Middle frontal gyrus (tissue), 1 donor: ENCODE measurements around the gene CARNS1.

Source experiments
- DNase-seq: peaks from one replicate; pipeline ENCODE4 v3.0.0-alpha.2; 2015; ENCODE audit warnings: low spot score; ENCODE audit errors: extremely low spot score

The CARNS1 gene

DNA sequence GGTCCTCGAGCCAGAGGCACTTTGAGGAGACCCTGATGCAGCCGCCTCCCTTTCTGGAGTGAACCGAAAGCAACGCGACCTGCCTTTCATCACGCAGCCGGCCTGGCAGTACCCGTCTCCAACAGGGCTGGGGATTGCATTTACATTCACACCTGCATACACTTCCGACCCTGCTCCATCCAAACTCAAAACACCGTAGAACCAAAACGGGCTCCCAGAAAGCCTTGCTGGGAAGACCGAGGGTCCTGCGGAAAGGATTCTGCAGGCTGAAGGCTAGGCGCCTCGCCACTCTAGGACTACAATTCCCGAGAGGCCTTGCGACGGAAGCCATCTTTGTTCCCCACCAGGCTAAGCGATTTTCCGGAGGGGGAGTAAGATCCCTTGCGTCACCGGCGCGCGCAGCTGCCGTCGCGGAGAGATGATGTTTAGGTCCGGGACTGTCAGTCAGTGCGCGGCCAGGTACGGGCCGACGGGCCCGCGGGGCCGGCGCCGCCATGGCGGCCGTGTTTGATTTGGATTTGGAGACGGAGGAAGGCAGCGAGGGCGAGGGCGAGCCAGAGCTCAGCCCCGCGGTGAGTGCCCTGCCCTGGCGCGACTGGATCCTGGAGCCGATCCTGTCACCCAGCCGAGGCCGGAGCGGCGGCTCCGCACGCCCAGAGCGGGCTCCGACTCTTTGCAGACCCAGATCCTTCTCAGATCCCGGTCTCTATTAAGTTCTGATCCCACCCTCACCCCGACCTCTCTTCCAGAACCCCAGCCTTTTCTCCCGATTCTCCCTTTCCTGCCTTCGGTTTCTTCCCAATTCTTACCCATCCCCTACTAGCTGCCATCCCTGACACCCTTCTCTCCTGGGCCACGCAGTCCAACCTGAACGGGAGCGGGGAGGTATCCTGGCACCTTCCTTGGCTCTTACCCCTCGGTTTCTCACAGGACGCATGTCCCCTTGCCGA is 12.8 kb downstream of the CARNS1 start, which contains the start of gene RPS6KB2:
RPS6KB2 (plus strand) TSS at position 443 of the 950 bp plus-strand sequence; CDS start at position 495, 52 bp downstream.
- peak; percentile 92 for DNase-seq

GRCh38 chr11:67429038-67429668 is 13.7 kb downstream of the CARNS1 start:
- no peak for DNase-seq

DNA sequence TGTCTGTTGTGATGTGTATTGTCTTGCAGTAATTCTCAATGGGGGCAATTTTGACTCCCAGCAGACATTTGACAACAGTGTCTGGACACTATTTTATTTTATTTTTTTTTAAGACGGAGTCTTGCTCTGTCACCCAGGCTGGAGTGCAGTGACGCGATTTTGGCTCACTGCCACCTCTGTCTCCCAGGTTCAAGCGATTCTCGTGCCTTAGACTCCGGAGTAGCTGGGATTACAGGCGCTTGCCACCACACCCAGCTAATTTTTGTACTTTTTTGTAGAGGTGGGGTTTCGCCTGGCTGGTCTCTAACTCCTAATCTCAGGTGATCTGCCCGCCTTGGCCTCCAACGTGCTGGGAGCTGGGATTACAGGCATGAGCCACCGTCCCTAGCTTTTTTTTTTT is 14.2 kb downstream of the CARNS1 start:
- DNase-seq = no peak

- DNase-seq = no peak
These were observed 16.1 kb downstream of the CARNS1 start for GRCh38 chr11:67431346-67432249.

- DNase-seq = no peak
These were observed 17.3 kb downstream of the CARNS1 start for GRCh38 chr11:67432655-67433349.

GRCh38 chr11:67433536-67434394 is 18.3 kb downstream of the CARNS1 start:
- DNase-seq = no peak

- no peak for DNase-seq
These were observed 19.0 kb downstream of the CARNS1 start for GRCh38 chr11:67434395-67434881.

DNA sequence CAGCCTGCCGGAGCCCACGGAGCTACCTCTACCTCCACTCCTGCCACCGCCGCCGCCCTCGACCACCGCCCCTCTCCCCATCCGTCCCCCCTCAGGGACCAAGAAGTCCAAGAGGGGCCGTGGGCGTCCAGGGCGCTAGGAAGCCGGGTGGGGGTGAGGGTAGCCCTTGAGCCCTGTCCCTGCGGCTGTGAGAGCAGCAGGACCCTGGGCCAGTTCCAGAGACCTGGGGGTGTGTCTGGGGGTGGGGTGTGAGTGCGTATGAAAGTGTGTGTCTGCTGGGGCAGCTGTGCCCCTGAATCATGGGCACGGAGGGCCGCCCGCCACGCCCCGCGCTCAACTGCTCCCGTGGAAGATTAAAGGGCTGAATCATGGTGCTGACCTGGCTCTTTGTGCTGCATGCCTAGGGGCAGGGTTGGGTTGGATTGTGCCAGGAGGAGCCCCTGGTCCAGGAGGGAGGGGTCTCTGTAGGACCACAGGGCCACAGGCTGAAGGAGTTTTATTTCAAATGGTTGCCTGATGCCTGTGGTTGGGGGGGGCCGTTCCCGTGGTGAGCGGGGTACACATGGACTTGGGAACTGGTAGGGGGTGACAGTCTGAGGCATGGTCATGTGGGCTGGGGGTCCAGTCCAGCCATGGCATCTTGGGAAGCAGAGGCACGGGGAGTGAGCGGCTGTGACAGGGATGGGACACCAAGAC is 19.7 kb downstream of the CARNS1 start:
- no peak for DNase-seq

- DNase-seq = no peak
These were observed 20.4 kb downstream of the CARNS1 start for GRCh38 chr11:67435727-67436458.

DNA sequence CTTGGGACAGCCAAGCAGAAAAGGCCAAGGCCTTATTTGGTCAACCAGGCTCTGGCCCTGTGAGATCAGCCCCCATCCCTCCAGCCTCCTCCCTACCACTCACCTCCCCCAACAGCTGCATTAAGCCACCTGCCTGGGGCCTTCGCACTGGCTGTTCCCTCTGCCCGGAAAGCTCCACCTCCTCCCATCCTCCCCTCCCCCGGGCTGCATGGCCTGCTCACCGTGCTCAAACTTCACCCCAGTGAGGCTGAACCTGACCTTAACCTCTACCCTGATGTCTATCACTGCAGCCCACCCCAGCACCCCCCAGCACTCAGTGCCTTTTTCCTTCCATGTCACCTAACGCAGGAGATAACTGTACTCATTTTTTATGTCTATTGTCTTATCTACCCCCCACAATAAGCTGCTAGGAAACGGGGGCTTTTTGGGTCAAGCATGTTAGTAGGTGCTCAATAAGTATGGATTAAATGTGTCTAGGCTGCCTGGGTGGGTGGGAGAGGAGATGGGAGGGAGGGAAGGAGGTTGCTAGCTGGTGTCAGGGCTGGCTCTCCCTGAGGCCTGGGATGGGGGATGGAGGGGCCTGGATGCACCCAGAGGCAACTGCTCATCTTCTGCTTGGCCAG is 21.1 kb downstream of the CARNS1 start:
- DNase-seq = no peak

GRCh38 chr11:67437082-67437808 is 21.8 kb downstream of the CARNS1 start, which contains the start of gene PTPRCAP:
TSS of gene PTPRCAP (minus strand) at chr11:67437682. CDS start at chr11:67437619, 63 bp downstream.
- DNase-seq = no peak

DNA sequence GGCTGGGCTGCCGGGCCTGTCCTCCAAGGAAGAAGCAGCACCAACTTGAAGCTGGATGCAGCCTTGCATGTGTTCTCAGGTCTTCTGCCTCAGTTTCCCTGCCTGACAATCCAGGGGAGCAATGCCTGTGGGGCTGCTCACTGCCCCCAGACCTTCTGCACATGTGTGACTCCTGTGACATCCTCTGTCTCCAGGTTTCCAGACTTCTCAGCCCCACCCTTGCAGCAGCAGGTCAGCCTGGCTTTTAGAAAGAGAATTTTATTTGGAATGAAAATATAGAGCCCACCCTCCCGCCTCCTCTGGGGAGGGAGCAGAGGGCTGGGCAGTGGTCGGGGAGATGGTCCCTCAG is 22.3 kb downstream of the CARNS1 start:
- DNase-seq = no peak

DNA sequence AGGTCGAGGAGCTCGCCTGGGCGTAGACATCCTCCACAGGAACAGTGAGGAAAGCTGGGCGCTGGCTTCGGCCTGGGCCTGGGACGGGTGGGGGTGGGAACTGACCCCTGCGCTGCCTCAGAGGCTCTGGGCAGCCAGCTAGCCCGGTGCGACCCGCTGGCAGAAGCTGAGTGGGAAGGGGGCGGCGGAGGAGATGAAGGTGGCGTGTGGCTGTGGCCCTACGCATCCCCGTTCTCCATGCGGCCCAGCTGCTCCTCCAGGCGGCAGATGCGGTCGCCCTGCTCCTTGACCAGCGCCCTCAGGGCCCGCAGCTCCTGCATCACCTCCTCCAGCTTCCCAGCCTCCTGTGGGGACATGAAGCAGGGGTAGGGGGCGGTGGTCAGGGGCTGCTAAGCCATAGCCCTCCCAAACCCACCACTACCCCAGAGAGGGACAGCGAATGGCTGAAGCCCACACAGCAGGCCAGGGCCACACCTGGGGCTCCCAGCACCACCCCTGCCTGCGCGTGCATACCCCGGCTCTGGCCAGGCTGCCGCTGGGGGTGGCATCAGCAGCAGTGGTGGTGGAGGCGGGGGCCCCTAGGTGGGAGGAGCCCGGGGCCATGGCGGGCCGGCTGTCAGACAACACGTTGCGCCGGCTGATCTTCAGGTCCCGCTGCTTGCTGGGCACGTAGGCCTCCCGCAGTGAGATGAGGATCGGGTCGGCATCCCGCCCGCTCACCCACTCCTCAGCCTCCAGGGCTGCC is 22.9 kb downstream of the CARNS1 start:
- no peak for DNase-seq

GRCh38 chr11:67439321-67440228 is 24.1 kb downstream of the CARNS1 start:
- DNase-seq = no peak
